ENCODE data around the gene CUL4A. TPM values are rescaled to one million over a fixed set of nuclear protein-coding genes. Genes with fewer than 3 reads are reported as not detected.

Gene CUL4A
- total RNA-seq, 1 donor from 2014 or later = 57.0 TPM

DNA sequence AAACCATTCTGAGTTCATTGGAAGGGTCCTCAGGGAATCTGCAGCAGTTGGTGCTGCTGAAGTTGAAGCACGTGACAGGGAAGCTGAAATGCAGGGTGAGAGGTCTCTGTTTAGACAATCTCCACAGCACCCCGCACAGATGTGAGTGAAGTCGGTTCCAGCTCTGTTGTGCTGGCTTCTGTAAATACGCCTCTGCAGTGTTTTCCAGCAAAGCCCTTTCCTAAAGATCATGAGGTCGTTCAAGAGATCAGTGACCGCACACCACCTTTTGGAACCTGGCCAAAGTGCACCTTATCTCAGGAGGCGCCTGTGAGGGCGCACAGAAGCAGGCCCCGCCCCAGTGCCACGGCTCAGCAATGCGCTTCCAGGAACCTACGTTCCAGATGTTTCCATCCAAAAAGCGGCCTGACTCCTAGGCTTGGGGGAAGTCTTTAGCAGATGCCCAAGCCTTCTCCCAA is 10.8 kb downstream of the CUL4A start:
- TF ChIP-seq, protein P1, sequence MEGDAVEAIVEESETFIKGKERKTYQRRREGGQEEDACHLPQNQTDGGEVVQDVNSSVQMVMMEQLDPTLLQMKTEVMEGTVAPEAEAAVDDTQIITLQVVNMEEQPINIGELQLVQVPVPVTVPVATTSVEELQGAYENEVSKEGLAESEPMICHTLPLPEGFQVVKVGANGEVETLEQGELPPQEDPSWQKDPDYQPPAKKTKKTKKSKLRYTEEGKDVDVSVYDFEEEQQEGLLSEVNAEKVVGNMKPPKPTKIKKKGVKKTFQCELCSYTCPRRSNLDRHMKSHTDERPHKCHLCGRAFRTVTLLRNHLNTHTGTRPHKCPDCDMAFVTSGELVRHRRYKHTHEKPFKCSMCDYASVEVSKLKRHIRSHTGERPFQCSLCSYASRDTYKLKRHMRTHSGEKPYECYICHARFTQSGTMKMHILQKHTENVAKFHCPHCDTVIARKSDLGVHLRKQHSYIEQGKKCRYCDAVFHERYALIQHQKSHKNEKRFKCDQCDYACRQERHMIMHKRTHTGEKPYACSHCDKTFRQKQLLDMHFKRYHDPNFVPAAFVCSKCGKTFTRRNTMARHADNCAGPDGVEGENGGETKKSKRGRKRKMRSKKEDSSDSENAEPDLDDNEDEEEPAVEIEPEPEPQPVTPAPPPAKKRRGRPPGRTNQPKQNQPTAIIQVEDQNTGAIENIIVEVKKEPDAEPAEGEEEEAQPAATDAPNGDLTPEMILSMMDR (IDR thresholded peaks at IDR 0.05) = no peak
- peak; percentile 58 for ATAC-seq
- no peak overlapping the region for H3K27ac ChIP-seq
- H3K36me3 ChIP-seq = peaks cover 41% of the 10 kb centered on the region
- H3K4me1 ChIP-seq = peaks cover 19% of the 10 kb centered on the region
- no peak overlapping the region for H3K4me3 ChIP-seq
- no peaks in the 10 kb centered on the region for H3K9me3 ChIP-seq
- peak; percentile 73 for DNase-seq
- no peaks in the 10 kb centered on the region for H3K27me3 ChIP-seq
- intact Hi-C loops (cut with DNase I) = no loop called here

DNA sequence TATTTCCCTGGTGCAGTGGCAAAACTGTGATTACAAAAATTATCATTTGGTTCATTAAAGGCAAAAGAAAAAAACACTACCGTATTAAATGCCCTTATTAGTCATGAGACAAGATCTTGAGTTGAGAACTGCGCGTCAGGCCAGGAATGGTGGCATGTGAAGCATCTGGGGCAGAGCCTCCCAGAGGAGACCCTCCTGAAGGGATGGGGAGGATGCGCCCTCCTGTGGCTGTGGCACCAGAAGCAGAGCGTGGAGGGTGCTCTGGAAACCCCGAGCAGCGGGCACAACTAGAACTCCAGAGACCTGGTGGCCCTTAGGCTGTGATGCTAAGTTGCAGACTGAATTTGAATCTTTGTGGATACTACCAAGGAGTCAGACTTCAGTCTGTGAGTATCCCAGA is 11.5 kb downstream of the CUL4A start:
- H3K27me3 ChIP-seq = no peaks in the 10 kb centered on the region
- H3K36me3 ChIP-seq = peaks cover 48% of the 10 kb centered on the region
- DNase-seq = no peak
- peaks cover 19% of the 10 kb centered on the region for H3K4me1 ChIP-seq
- no peak overlapping the region for H3K4me3 ChIP-seq
- no peaks in the 10 kb centered on the region for H3K9me3 ChIP-seq
- TF ChIP-seq, protein P1 (IDR thresholded peaks at IDR 0.05) = peak; percentile 11
- H3K27ac ChIP-seq = no peak overlapping the region
- intact Hi-C loops (cut with DNase I) = no loop called here
- peak; percentile 13 for ATAC-seq

DNA sequence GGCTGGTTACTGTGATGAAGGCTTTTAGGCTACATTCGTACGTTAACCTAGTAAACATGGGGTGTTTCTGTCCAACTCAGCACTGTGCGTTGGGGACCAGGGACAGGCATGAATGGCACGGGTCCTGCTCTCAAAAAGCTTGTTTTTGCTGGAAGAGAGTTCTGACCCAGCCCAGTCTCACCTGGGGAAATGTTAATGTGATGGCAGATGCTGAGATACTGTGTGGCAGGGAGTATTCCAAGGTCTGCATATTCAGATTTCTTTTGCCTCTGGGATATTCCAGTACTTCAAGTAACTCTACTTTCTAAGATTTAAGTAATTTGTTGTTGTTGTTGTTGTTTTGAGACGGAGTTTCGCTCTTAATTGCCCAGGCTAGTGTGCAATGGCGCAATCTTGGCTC is 13.7 kb downstream of the CUL4A start:
- TF ChIP-seq, protein P1 (IDR thresholded peaks at IDR 0.05) = no peak
- Histone ChIP-seq H3K4me3 (no peak overlapping the region), H3K9me3 (no peaks in the 10 kb centered on the region), H3K27ac (no peak overlapping the region), H3K27me3 (no peaks in the 10 kb centered on the region), H3K4me1 (peaks cover 16% of the 10 kb centered on the region), H3K36me3 (peaks cover 69% of the 10 kb centered on the region)
- ATAC-seq (no peak), DNase-seq (no peak)
- intact Hi-C loops (cut with DNase I) = no loop called here

DNA sequence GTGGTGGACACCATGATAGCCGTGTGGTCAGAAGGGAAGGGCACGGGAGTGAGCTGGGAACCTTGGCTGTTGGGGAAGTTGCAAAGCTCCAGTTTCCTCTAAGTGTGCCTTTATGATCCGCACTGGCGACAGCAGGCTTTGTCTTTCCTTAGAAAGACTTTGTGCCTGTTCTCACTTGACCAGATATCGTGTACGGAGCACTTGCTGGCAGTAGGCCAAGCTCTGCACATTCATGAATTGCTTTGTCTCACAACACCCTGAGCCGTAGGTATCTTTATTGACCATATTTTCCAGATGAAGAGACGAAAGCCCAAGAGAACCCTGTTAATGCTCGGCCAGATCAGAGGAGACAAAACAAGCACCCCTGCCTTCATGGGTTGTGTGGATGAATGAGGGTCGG is 15.1 kb downstream of the CUL4A start:
- intact Hi-C loops (cut with DNase I) = no loop called here
- Histone ChIP-seq H3K27ac (no peak overlapping the region), H3K27me3 (no peaks in the 10 kb centered on the region), H3K4me3 (no peak overlapping the region), H3K36me3 (peaks cover 79% of the 10 kb centered on the region), H3K9me3 (no peaks in the 10 kb centered on the region), H3K4me1 (peaks cover 16% of the 10 kb centered on the region)
- no peak for ATAC-seq
- TF ChIP-seq, protein P1 (IDR thresholded peaks at IDR 0.05) = no peak
- no peak for DNase-seq

DNA sequence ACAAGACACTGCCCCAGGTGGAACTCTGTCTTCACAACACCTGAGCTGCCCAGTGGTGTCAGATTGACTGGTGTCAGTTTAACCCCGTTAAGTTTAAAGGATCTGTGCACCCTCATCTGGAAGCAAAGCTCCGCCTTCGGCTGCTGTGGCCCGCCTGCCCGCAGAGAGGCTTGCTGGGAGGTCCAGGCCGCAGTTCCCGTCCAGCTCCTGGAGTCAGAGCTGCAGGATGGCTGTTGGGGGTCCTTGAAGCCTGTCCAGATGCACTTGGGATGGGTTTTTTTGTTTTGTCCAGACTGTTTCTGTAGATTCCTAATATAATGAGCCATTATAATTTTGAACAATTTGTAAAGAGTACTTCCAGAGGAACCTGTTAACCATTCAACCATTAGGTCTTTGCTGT is 16.1 kb downstream of the CUL4A start:
- DNase-seq (no peak), ATAC-seq (no peak)
- Histone ChIP-seq H3K27ac (no peak overlapping the region), H3K27me3 (no peaks in the 10 kb centered on the region), H3K9me3 (no peaks in the 10 kb centered on the region), H3K4me1 (peaks cover 9% of the 10 kb centered on the region), H3K4me3 (no peak overlapping the region), H3K36me3 (peaks cover 77% of the 10 kb centered on the region)
- TF ChIP-seq, protein P1 (IDR thresholded peaks at IDR 0.05) = no peak
- intact Hi-C loops (cut with DNase I) = no loop called here

DNA sequence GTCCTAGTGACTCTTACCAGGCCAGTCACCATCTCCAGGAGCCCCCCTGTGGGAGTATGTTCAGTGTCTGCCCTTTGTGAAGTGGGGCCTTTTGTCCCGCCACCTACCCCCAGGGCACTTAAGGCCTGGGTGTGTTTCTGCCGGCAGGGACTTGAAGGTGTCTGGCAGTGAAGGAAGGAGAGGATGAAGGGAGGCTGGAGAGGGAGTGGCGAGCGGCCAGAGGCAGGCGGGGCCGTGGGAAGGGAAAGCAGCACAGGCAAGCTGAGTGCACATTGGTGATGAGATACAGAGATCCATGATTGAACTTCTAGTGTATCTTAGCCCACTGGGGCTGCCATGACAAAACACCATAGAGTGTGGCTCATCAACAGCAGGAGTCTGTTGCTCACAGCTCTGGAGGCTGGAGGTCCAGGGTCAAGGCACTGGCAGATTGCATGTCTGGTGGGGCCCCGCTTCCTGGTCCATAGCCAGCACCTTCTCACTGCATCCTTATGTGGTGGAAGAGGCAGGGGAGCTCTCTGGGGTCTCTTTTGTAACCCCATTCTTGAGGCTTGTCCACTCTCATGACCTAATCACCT is 17.5 kb downstream of the CUL4A start:
- DNase-seq = no peak
- no peak for ATAC-seq
- Histone ChIP-seq H3K27ac (no peak overlapping the region), H3K4me1 (peaks cover 9% of the 10 kb centered on the region), H3K4me3 (no peak overlapping the region), H3K9me3 (no peaks in the 10 kb centered on the region), H3K27me3 (no peaks in the 10 kb centered on the region), H3K36me3 (peaks cover 75% of the 10 kb centered on the region)
- TF ChIP-seq, protein P1 (IDR thresholded peaks at IDR 0.05) = no peak
- intact Hi-C loops (cut with DNase I) = no loop called here

Data from upper lobe of right lung (tissue), 1 donor.